Brain microvascular endothelial cell (primary cell): ENCODE results near the gene IRS1.

ENCODE experiments used
- DNase-seq: peaks from one replicate; pipeline ENCODE4 v3.0.0-alpha.2; 2020
- H3K27ac ChIP-seq: fragments of 250-450 bp; sonication (Bioruptor Pico); 2 replicates; pipeline ENCODE4 v1.5.1; 2020; ENCODE audit warnings: mild to moderate bottlenecking, moderate library complexity
- H3K27me3 ChIP-seq: fragments of 250-450 bp; sonication (Bioruptor Pico); replicated peaks from 2 replicates; pipeline ENCODE4 v1.5.1; 2020; ENCODE audit warnings: mild to moderate bottlenecking
- H3K36me3 ChIP-seq: fragments of 250-450 bp; sonication (Bioruptor Pico); replicated peaks from 2 replicates; pipeline ENCODE4 v1.5.1; 2020; ENCODE audit warnings: mild to moderate bottlenecking
- H3K4me3 ChIP-seq: 2 replicates; pipeline ENCODE4 v1.5.1; 2011; ENCODE audit warnings: low read depth, mild to moderate bottlenecking, control low read depth, low read length, moderate library complexity
- CTCF ChIP-seq: IDR thresholded peaks from 2 replicates; pipeline ENCODE4 v1.5.1; 2011; ENCODE audit warnings: low read depth, mild to moderate bottlenecking, moderate library complexity, low read length, control low read depth, inconsistent platforms; ENCODE audit errors: missing control alignments
- in situ Hi-C: cut with HindIII; loops from 2 replicates; pipeline ENCODE4 v1.10.0; 2017; ENCODE audit warnings: low sequenced_read_pairs, low pct_ligation_motif_present

The IRS1 gene

GRCh38 chr2:226793646-226794045 is 6.0 kb downstream of the IRS1 start:
- H3K27me3 ChIP-seq, result no peaks in the 10 kb centered on the region
- H3K4me3 ChIP-seq, result peak overlapping the region; percentile 65

GRCh38 chr2:226792155-226792881 is 7.3 kb downstream of the IRS1 start:
- peak overlapping the region; percentile 87 for H3K27ac ChIP-seq
- peaks cover 8% of the 10 kb centered on the region for H3K36me3 ChIP-seq
- peak overlapping the region; percentile 65 for H3K4me3 ChIP-seq
- in situ Hi-C loops, result no loop called here
- no peak for DNase-seq
- no peak for TF ChIP-seq CTCF
- H3K27me3 ChIP-seq, result no peaks in the 10 kb centered on the region

More at GRCh38 chr2:226793646-226794045, 6.0 kb downstream of the IRS1 start:
- H3K36me3 ChIP-seq, result peaks cover 11% of the 10 kb centered on the region
- DNase-seq, result no peak
- peak overlapping the region; percentile 73 for H3K27ac ChIP-seq
- no peak for TF ChIP-seq CTCF
- in situ Hi-C loops, result no loop called here

GRCh38 chr2:226791487-226792081 is 8.0 kb downstream of the IRS1 start:
- Histone ChIP-seq H3K4me3 (peak overlapping the region; percentile 65), H3K27me3 (no peaks in the 10 kb centered on the region), H3K27ac (peak overlapping the region; percentile 87), H3K36me3 (peaks cover 5% of the 10 kb centered on the region)
- peak; percentile 20 for TF ChIP-seq CTCF
- DNase-seq, result peak; percentile 73
- in situ Hi-C loops, result no loop called here

- in situ Hi-C loops, result no loop called here
- no peak for TF ChIP-seq CTCF
- Histone ChIP-seq H3K27ac (peak overlapping the region; percentile 87), H3K36me3 (peaks cover 5% of the 10 kb centered on the region), H3K27me3 (no peaks in the 10 kb centered on the region), H3K4me3 (peak overlapping the region; percentile 57)
- DNase-seq, result peak; percentile 59
Measured at GRCh38 chr2:226791056-226791486, 8.5 kb downstream of the IRS1 start.

- in situ Hi-C loops, result no loop called here
- no peak for TF ChIP-seq CTCF
- peaks cover 4% of the 10 kb centered on the region for H3K36me3 ChIP-seq
- H3K4me3 ChIP-seq, result no peak overlapping the region
- H3K27ac ChIP-seq, result no peak overlapping the region
- no peak for DNase-seq
- no peaks in the 10 kb centered on the region for H3K27me3 ChIP-seq
Measured at GRCh38 chr2:226790431-226790830, 9.2 kb downstream of the IRS1 start.
